HUES48 (cell line): ENCODE results near the gene EIF2S3.
A peak's percentile ranks its signal among the peaks of the same experiment; 100 is the strongest.
"Not testable (repeated sequence)": the region's sequence is repeated elsewhere in the genome, so short reads cannot be mapped to it uniquely, and the experiment has no call there.

Experiments
- H3K27ac ChIP-seq: one replicate; pipeline ENCODE4 v1.7.0; 2013; ENCODE audit warnings: low read depth, low read length, inconsistent platforms
- H3K27me3 ChIP-seq: 2 replicates; pipeline ENCODE4 v1.6.1; 2013; ENCODE audit warnings: mild to moderate bottlenecking, low read length; ENCODE audit not compliant: control insufficient read depth, insufficient read depth
- H3K36me3 ChIP-seq: 2 replicates; pipeline ENCODE4 v1.6.1; 2013; ENCODE audit warnings: low read length; ENCODE audit not compliant: control insufficient read depth, insufficient read depth
- H3K4me1 ChIP-seq: 2 replicates; pipeline ENCODE4 v1.6.1; 2013; ENCODE audit warnings: mild to moderate bottlenecking, low read length; ENCODE audit not compliant: control insufficient read depth, insufficient read depth
- H3K4me3 ChIP-seq: 2 replicates; pipeline ENCODE4 v1.5.1; 2013; ENCODE audit warnings: mild to moderate bottlenecking, low read depth, low read length
- H3K9ac ChIP-seq: 2 replicates; pipeline ENCODE4 v1.6.1; 2013; ENCODE audit warnings: mild to moderate bottlenecking, low read depth, low read length, moderate library complexity
- H3K9me3 ChIP-seq: 2 replicates; pipeline ENCODE4 v1.6.1; 2013; ENCODE audit warnings: low read length; ENCODE audit not compliant: control insufficient read depth, insufficient read depth

EIF2S3 gene

GRCh38 chrX:24023972-24024669, 30.6 kb upstream of the EIF2S3 start:
- H3K4me3 ChIP-seq = peak overlapping the region; percentile 95
- no peaks in the 10 kb centered on the region for H3K9me3 ChIP-seq
- H3K27me3 ChIP-seq = peaks cover 34% of the 10 kb centered on the region
- H3K9ac ChIP-seq = peak overlapping the region; percentile 78
- H3K27ac ChIP-seq = peak overlapping the region; percentile 25
- H3K36me3 ChIP-seq = 0 out of 2 replicates have a peak, but pooled peaks cover 3% of the 10 kb centered on the region
- H3K4me1 ChIP-seq = peaks cover 7% of the 10 kb centered on the region

GRCh38 chrX:24024819-24025740, 29.7 kb upstream of the EIF2S3 start:
- peak overlapping the region; percentile 84 for H3K9ac ChIP-seq
- H3K27ac ChIP-seq = peak overlapping the region; percentile 92
- H3K36me3 ChIP-seq = 0 out of 2 replicates have a peak, but pooled peaks cover 3% of the 10 kb centered on the region
- peaks cover 7% of the 10 kb centered on the region for H3K4me1 ChIP-seq
- H3K4me3 ChIP-seq = peak overlapping the region; percentile 95
- no peaks in the 10 kb centered on the region for H3K9me3 ChIP-seq
- peaks cover 44% of the 10 kb centered on the region for H3K27me3 ChIP-seq

GRCh38 chrX:24025741-24026403, 28.9 kb upstream of the EIF2S3 start:
- Histone ChIP-seq H3K27me3 (peaks cover 52% of the 10 kb centered on the region), H3K9me3 (no peaks in the 10 kb centered on the region), H3K4me3 (peak overlapping the region; percentile 95), H3K27ac (peak overlapping the region; percentile 92), H3K9ac (peak overlapping the region; percentile 84), H3K36me3 (0 out of 2 replicates have a peak, but pooled peaks cover 3% of the 10 kb centered on the region), H3K4me1 (peaks cover 7% of the 10 kb centered on the region)

GRCh38 chrX:24026432-24026831, 28.3 kb upstream of the EIF2S3 start:
- Histone ChIP-seq H3K27ac (peak overlapping the region; percentile 92), H3K4me3 (peak overlapping the region; percentile 95)

GRCh38 chrX:24027086-24027485, 27.7 kb upstream of the EIF2S3 start, which contains the start of gene KLHL15:
Gene KLHL15, minus strand, starts transcription at chrX:24027186. Its CDS starts 20,493 bp downstream, at chrX:24006693.
- Histone ChIP-seq H3K27ac (peak within 1 kb of the TSS; percentile 92), H3K4me1 (peaks cover 7% of the 10 kb centered on the region), H3K36me3 (no peaks in the 10 kb centered on the region), H3K27me3 (peaks cover 61% of the 10 kb centered on the region), H3K9ac (peak within 1 kb of the TSS; percentile 84), H3K9me3 (no peaks in the 10 kb centered on the region), H3K4me3 (peak within 1 kb of the TSS; percentile 95)

More at GRCh38 chrX:24026432-24026831, 28.3 kb upstream of the EIF2S3 start:
- Histone ChIP-seq H3K27me3 (peaks cover 57% of the 10 kb centered on the region), H3K9me3 (no peaks in the 10 kb centered on the region), H3K9ac (peak overlapping the region; percentile 84), H3K4me1 (peaks cover 7% of the 10 kb centered on the region), H3K36me3 (0 out of 2 replicates have a peak, but pooled peaks cover 3% of the 10 kb centered on the region)

GRCh38 chrX:24027985-24028384, 26.8 kb upstream of the EIF2S3 start:
- no peaks in the 10 kb centered on the region for H3K36me3 ChIP-seq
- H3K9me3 ChIP-seq = no peaks in the 10 kb centered on the region
- no peak overlapping the region for H3K9ac ChIP-seq
- peaks cover 7% of the 10 kb centered on the region for H3K4me1 ChIP-seq
- no peak overlapping the region for H3K4me3 ChIP-seq
- H3K27ac ChIP-seq = no peak overlapping the region
- peaks cover 61% of the 10 kb centered on the region for H3K27me3 ChIP-seq

GRCh38 chrX:24030597-24030996, 24.2 kb upstream of the EIF2S3 start:
- Histone ChIP-seq H3K27me3 (peaks cover 56% of the 10 kb centered on the region), H3K4me3 (no peak overlapping the region), H3K4me1 (peaks cover 7% of the 10 kb centered on the region), H3K27ac (no peak overlapping the region), H3K9ac (no peak overlapping the region), H3K9me3 (no peaks in the 10 kb centered on the region), H3K36me3 (no peaks in the 10 kb centered on the region)

- Histone ChIP-seq H3K4me1 (no peaks in the 10 kb centered on the region), H3K9ac (no peak overlapping the region), H3K27me3 (peaks cover 23% of the 10 kb centered on the region), H3K9me3 (no peaks in the 10 kb centered on the region), H3K36me3 (no peaks in the 10 kb centered on the region), H3K27ac (no peak overlapping the region), H3K4me3 (no peak overlapping the region)
These were observed 20.3 kb upstream of the EIF2S3 start for GRCh38 chrX:24034485-24034884.

GRCh38 chrX:24037729-24038128, 17.0 kb upstream of the EIF2S3 start:
- Histone ChIP-seq H3K4me1 (no peaks in the 10 kb centered on the region), H3K4me3 (no peak overlapping the region), H3K9me3 (no peaks in the 10 kb centered on the region), H3K36me3 (no peaks in the 10 kb centered on the region), H3K27ac (no peak overlapping the region), H3K27me3 (no peaks in the 10 kb centered on the region), H3K9ac (no peak overlapping the region)

- not testable (repeated sequence) for H3K4me1 ChIP-seq, H3K9ac ChIP-seq, H3K27ac ChIP-seq, H3K36me3 ChIP-seq, H3K9me3 ChIP-seq, H3K27me3 ChIP-seq, H3K4me3 ChIP-seq
These were observed 8.7 kb upstream of the EIF2S3 start for GRCh38 chrX:24046060-24046459.
